ENCODE data around the gene FTSJ1.

DNA sequence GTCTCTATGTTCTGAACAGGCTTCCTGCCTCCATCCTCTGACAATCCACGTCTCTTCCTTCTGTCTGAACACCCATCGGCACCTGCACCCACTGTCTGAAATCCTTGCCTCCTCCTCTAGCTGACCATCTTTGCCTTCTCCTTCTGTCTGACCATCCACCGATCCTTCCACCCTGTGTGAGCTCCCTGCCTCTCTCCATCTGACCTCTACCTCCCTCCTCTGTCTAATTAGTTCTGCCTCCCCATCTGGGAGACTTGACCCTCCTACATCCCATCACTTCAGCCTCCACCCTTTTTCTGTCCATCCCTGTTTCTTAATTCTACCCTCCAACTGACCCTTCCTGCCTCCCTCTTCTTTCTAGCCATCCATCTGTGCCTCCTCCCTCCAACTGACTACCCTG lies 16.0 kb upstream of the FTSJ1 start:
- TF ChIP-seq POLR2AphosphoS5 (IDR thresholded peaks at IDR 0.05; ENCODE audit: low read depth, low read length) (no peak), POLR2A (IDR thresholded peaks at IDR 0.05; ENCODE audit: low read depth, low read length) (no peak)

Data from GM12891 (cell line).